ENCODE results near the gene BCAR1. TPM values are rescaled to one million over a fixed set of nuclear protein-coding genes. Genes with fewer than 3 reads are reported as not detected.
"Not testable (repeated sequence)": the region's sequence is repeated elsewhere in the genome, so short reads cannot be mapped to it uniquely, and the experiment has no call there.

BCAR1 gene
- total RNA-seq, 4 donors from 2014 or later, result 125 to 201 (median 154) TPM

DNA sequence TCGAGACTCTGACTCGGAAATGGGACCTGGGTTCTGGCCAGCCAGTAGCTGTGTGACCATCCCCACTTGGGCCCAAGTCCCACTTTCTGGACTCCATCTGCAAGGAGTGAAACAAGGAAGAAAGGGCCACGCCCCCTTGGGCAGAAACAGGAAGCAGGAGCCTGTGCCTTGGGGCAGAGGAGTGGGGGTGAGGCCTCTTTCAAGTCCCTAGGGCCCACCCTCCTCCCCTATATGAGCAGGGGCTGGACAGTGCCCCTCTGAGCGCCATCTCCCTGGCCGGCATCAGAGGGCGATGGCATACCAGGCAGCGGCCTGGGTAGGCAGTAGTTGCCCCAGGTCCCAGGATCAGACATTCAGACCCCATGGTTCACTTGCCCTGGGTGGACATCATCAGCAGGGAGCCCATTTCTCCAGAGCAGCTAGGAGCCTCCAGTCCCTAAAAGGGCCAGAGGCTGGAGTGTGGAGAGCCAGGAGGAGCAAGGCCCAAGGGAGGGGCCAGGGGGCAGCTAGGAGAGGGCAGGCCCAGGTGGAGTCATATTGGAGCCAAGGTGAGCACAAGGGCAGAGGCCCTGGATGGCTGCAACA, 7.1 kb downstream of the BCAR1 start:
- Histone ChIP-seq H3K4me1 (peaks cover 55 to 62% (median 60%) of the 10 kb centered on the region in 4 donors), H3K27me3 (no peaks in the 10 kb centered on the region), H3K27ac (peak overlapping the region; percentile 94 to 97 (median 96)), H3K36me3 (peaks cover 0 to 8% (median 0%) of the 10 kb centered on the region in 4 donors), H3K4me3 (no peak overlapping the region), H3K9me3 (no peaks in the 10 kb centered on the region)
- in situ Hi-C loops (cut with MboI; ENCODE audit: low pct_ligation_motif_present in 1 of 4, low pct_unique_long_range_greater_than_20kb in 1 of 4, low sequenced_read_pairs in 3 of 4) (loop anchor here in 1 of 4 donors (10.0 kb wide), 1 partner anchor 140 kb away; no protein-coding TSS in a partner anchor), intact Hi-C loops (cut with DNase I; ENCODE audit: low total_unique reads) (no loop called here)
- no peak for TF ChIP-seq EP300 (IDR thresholded peaks at IDR 0.05; ENCODE audit: low read depth)
- no peak for TF ChIP-seq POLR2AphosphoS5 (IDR thresholded peaks at IDR 0.05)
- TF ChIP-seq, protein P1, sequence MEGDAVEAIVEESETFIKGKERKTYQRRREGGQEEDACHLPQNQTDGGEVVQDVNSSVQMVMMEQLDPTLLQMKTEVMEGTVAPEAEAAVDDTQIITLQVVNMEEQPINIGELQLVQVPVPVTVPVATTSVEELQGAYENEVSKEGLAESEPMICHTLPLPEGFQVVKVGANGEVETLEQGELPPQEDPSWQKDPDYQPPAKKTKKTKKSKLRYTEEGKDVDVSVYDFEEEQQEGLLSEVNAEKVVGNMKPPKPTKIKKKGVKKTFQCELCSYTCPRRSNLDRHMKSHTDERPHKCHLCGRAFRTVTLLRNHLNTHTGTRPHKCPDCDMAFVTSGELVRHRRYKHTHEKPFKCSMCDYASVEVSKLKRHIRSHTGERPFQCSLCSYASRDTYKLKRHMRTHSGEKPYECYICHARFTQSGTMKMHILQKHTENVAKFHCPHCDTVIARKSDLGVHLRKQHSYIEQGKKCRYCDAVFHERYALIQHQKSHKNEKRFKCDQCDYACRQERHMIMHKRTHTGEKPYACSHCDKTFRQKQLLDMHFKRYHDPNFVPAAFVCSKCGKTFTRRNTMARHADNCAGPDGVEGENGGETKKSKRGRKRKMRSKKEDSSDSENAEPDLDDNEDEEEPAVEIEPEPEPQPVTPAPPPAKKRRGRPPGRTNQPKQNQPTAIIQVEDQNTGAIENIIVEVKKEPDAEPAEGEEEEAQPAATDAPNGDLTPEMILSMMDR (IDR thresholded peaks at IDR 0.05), result no peak
- TF ChIP-seq POLR2A (IDR thresholded peaks at IDR 0.05), result no peak
- 50 to 56% methylated on average over 2 to 7 of the region's 7 CpGs for WGBS, 2 donors (ENCODE audit: low coverage in 1 of 2)
- DNase-seq, result peak; percentile 63

DNA sequence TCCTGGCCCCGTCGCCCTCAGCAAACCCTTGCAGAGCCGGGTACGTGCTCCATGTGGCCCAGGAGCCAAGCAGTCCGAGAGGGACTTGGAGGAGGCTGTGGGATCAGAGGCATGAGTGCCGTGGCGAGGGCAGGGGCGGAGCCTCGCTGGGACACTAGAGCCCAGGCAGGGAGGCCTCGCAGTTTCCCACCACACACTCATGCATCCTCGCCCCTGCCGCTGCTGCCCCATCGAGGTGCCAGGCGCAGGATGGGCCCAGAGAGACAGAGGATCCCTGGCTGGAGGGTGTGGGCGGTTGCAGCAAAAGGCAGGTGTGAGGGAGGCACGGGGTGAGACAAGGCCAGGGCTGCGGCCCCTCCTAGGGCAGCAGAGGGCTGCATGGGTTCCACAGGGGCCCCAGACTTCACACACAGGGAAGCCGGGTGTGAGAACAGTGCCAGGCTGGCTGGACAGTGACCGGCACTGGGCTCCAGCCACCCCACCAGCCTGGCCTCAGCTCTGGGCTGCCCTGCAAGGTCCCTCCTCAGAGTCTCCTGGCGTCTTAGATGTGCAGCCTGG, 7.7 kb downstream of the BCAR1 start:
- intact Hi-C loops (cut with DNase I; ENCODE audit: low total_unique reads), result no loop called here
- Histone ChIP-seq H3K36me3 (peaks cover 0 to 8% (median 0%) of the 10 kb centered on the region in 4 donors), H3K9me3 (no peaks in the 10 kb centered on the region), H3K27me3 (no peaks in the 10 kb centered on the region), H3K4me3 (no peak overlapping the region), H3K4me1 (peaks cover 55 to 62% (median 60%) of the 10 kb centered on the region in 4 donors), H3K27ac (peak overlapping the region; percentile 94 to 97 (median 96))
- TF ChIP-seq, protein P1 (IDR thresholded peaks at IDR 0.05), result no peak
- TF ChIP-seq POLR2A (IDR thresholded peaks at IDR 0.05) (no peak), POLR2AphosphoS5 (IDR thresholded peaks at IDR 0.05) (no peak), EP300 (IDR thresholded peaks at IDR 0.05; ENCODE audit: low read depth) (no peak)
- no peak for DNase-seq
- in situ Hi-C loops (cut with MboI; ENCODE audit: low pct_ligation_motif_present in 1 of 4, low pct_unique_long_range_greater_than_20kb in 1 of 4, low sequenced_read_pairs in 3 of 4), result loop anchor here in 1 of 4 donors (10.0 kb wide), 1 partner anchor 141 kb away; no protein-coding TSS in a partner anchor
- WGBS, 2 donors (ENCODE audit: low coverage in 1 of 2), result 63 to 75% methylated on average over 2 to 20 of the region's 20 CpGs

DNA sequence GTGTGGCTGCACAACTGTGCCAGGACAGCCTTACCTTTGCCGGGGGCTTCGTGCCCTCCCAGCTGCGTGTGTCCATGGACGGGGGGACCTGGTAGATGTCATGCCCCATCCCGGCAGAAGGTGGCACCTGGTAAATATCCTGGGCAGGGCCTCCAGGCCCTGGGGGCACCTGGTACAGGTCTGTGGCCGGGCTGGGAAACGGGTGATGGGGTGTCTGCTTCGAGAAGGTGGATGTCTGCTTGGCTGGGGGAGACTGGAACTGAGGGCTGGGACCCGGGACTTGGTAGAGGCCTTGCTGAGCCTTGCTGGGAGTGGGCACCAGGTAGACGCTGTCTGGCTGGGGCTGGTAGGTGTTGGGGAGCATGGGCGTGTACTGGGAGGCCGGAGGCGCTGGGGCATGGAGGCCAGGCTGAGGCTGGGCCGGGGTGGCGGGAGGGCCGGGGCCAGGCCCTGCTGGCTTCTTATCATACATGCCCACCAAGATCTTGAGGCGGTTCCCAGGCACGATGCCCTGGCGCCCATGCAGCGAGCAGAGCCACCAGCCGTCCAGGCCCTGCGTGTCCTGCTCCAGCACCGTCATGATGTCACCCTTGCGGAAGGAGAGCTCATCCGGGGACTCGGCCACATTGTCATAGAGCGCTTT, 8.9 kb downstream of the BCAR1 start:
- DNase-seq; H3K27me3 ChIP-seq; intact Hi-C loops (cut with DNase I; ENCODE audit: low total_unique reads); H3K27ac ChIP-seq; H3K4me3 ChIP-seq; H3K36me3 ChIP-seq; H3K9me3 ChIP-seq: not testable (repeated sequence)
- H3K4me1 ChIP-seq, result peaks cover 55 to 62% (median 58%) of the 10 kb centered on the region in 4 donors
- 91% methylated on average over 24 of the region's 27 CpGs; no CpG with 5 or more reads in 1 of the 2 donors for WGBS, 2 donors (ENCODE audit: low coverage in 1 of 2)
- in situ Hi-C loops (cut with MboI; ENCODE audit: low pct_ligation_motif_present in 1 of 4, low pct_unique_long_range_greater_than_20kb in 1 of 4, low sequenced_read_pairs in 3 of 4), result loop anchor here in 1 of 4 donors (10.0 kb wide), 1 partner anchor 142 kb away; no protein-coding TSS in a partner anchor

DNA sequence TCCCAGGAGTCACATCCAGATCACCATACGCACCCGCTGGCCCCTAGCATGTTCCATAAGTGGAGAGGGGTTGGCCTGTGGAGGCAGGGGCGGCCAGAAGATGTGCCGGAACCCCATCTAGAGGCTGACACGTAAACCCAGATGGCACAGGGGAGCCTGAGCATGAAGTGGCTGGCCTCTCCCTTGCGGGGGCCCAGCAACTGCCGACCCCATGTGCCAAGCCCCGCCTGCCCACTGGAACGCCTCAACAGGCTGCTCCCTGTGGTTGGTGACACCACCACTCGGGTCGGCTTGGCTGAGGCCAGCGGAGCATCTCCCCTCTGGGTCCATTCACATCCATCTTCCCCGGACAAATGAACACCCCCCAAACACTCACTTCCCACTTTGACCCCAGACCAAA, 9.5 kb downstream of the BCAR1 start:
- Histone ChIP-seq H3K9me3 (no peaks in the 10 kb centered on the region), H3K4me1 (peaks cover 48 to 57% (median 52%) of the 10 kb centered on the region in 4 donors), H3K4me3 (no peak overlapping the region), H3K27ac (no peak overlapping the region), H3K36me3 (peaks cover 0 to 8% (median 0%) of the 10 kb centered on the region in 4 donors), H3K27me3 (no peaks in the 10 kb centered on the region)
- TF ChIP-seq, protein P1 (IDR thresholded peaks at IDR 0.05), result no peak
- no peak for TF ChIP-seq POLR2AphosphoS5 (IDR thresholded peaks at IDR 0.05)
- TF ChIP-seq POLR2A (IDR thresholded peaks at IDR 0.05), result no peak
- TF ChIP-seq EP300 (IDR thresholded peaks at IDR 0.05; ENCODE audit: low read depth), result no peak
- 95% methylated on average over 13 of the region's 13 CpGs; no CpG with 5 or more reads in 1 of the 2 donors for WGBS, 2 donors (ENCODE audit: low coverage in 1 of 2)
- in situ Hi-C loops (cut with MboI; ENCODE audit: low pct_ligation_motif_present in 1 of 4, low pct_unique_long_range_greater_than_20kb in 1 of 4, low sequenced_read_pairs in 3 of 4) (loop anchor here in 1 of 4 donors (10.0 kb wide), 1 partner anchor 143 kb away; no protein-coding TSS in a partner anchor), intact Hi-C loops (cut with DNase I; ENCODE audit: low total_unique reads) (no loop called here)
- no peak for DNase-seq

Measured in transverse colon (tissue), 4 donors.